ENCODE measurements around the gene CMTM8.

CMTM8 gene

GRCh38 chr3:32236377-32236776, 2.1 kb upstream of the CMTM8 start:
- Histone ChIP-seq H3K9ac (ENCODE audit: low read length) (no peak overlapping the region), H3K4me3 (ENCODE audit: low read length) (no peak overlapping the region), H3K9me3 (ENCODE audit: control insufficient read depth, low read depth, low read length) (no peaks in the 10 kb centered on the region), H3K27ac (ENCODE audit: low read length) (no peak overlapping the region), H3K36me3 (ENCODE audit: control insufficient read depth, low read depth, low read length) (no peaks in the 10 kb centered on the region), H3K27me3 (ENCODE audit: control insufficient read depth, insufficient read depth, low read length) (peaks cover 45% of the 10 kb centered on the region), H3K4me1 (ENCODE audit: control insufficient read depth, low read depth, low read length) (peaks cover 10% of the 10 kb centered on the region)

GRCh38 chr3:32237670-32238452, 619 bp upstream of the CMTM8 start:
- Histone ChIP-seq H3K4me1 (ENCODE audit: control insufficient read depth, low read depth, low read length) (peaks cover 10% of the 10 kb centered on the region), H3K9ac (ENCODE audit: low read length) (no peak overlapping the region), H3K9me3 (ENCODE audit: control insufficient read depth, low read depth, low read length) (no peaks in the 10 kb centered on the region), H3K36me3 (ENCODE audit: control insufficient read depth, low read depth, low read length) (no peaks in the 10 kb centered on the region), H3K4me3 (ENCODE audit: low read length) (peak overlapping the region; percentile 76), H3K27ac (ENCODE audit: low read length) (no peak overlapping the region), H3K27me3 (ENCODE audit: control insufficient read depth, insufficient read depth, low read length) (peaks cover 45% of the 10 kb centered on the region)

- H3K27ac ChIP-seq (ENCODE audit: low read length), result no peak overlapping the region
- peak overlapping the region; percentile 76 for H3K4me3 ChIP-seq (ENCODE audit: low read length)
- peaks cover 10% of the 10 kb centered on the region for H3K4me1 ChIP-seq (ENCODE audit: control insufficient read depth, low read depth, low read length)
- H3K9me3 ChIP-seq (ENCODE audit: control insufficient read depth, low read depth, low read length), result no peaks in the 10 kb centered on the region
- peaks cover 45% of the 10 kb centered on the region for H3K27me3 ChIP-seq (ENCODE audit: control insufficient read depth, insufficient read depth, low read length)
- no peaks in the 10 kb centered on the region for H3K36me3 ChIP-seq (ENCODE audit: control insufficient read depth, low read depth, low read length)
- no peak overlapping the region for H3K9ac ChIP-seq (ENCODE audit: low read length)
These were observed 1.1 kb downstream of the CMTM8 start for GRCh38 chr3:32239307-32240158.

- peaks cover 10% of the 10 kb centered on the region for H3K4me1 ChIP-seq (ENCODE audit: control insufficient read depth, low read depth, low read length)
- no peak overlapping the region for H3K9ac ChIP-seq (ENCODE audit: low read length)
- no peak overlapping the region for H3K27ac ChIP-seq (ENCODE audit: low read length)
- H3K27me3 ChIP-seq (ENCODE audit: control insufficient read depth, insufficient read depth, low read length), result peaks cover 45% of the 10 kb centered on the region
- no peaks in the 10 kb centered on the region for H3K36me3 ChIP-seq (ENCODE audit: control insufficient read depth, low read depth, low read length)
- H3K9me3 ChIP-seq (ENCODE audit: control insufficient read depth, low read depth, low read length), result no peaks in the 10 kb centered on the region
- H3K4me3 ChIP-seq (ENCODE audit: low read length), result peak overlapping the region; percentile 76
These were observed 1.7 kb downstream of the CMTM8 start for GRCh38 chr3:32240159-32240545.

GRCh38 chr3:32241100-32241499, 2.6 kb downstream of the CMTM8 start:
- H3K4me3 ChIP-seq (ENCODE audit: low read length), result no peak overlapping the region
- no peaks in the 10 kb centered on the region for H3K36me3 ChIP-seq (ENCODE audit: control insufficient read depth, low read depth, low read length)
- H3K9me3 ChIP-seq (ENCODE audit: control insufficient read depth, low read depth, low read length), result no peaks in the 10 kb centered on the region
- no peak overlapping the region for H3K27ac ChIP-seq (ENCODE audit: low read length)
- H3K27me3 ChIP-seq (ENCODE audit: control insufficient read depth, insufficient read depth, low read length), result peaks cover 40% of the 10 kb centered on the region
- H3K4me1 ChIP-seq (ENCODE audit: control insufficient read depth, low read depth, low read length), result peaks cover 10% of the 10 kb centered on the region
- no peak overlapping the region for H3K9ac ChIP-seq (ENCODE audit: low read length)

- Histone ChIP-seq H3K9me3 (ENCODE audit: control insufficient read depth, low read depth, low read length) (no peaks in the 10 kb centered on the region), H3K4me3 (ENCODE audit: low read length) (no peak overlapping the region), H3K27me3 (ENCODE audit: control insufficient read depth, insufficient read depth, low read length) (peaks cover 18% of the 10 kb centered on the region), H3K4me1 (ENCODE audit: control insufficient read depth, low read depth, low read length) (peaks cover 6% of the 10 kb centered on the region), H3K27ac (ENCODE audit: low read length) (no peak overlapping the region), H3K9ac (ENCODE audit: low read length) (no peak overlapping the region), H3K36me3 (ENCODE audit: control insufficient read depth, low read depth, low read length) (no peaks in the 10 kb centered on the region)
These were observed 5.0 kb downstream of the CMTM8 start for GRCh38 chr3:32243519-32243918.

GRCh38 chr3:32245200-32245599, 6.7 kb downstream of the CMTM8 start:
- Histone ChIP-seq H3K9me3 (ENCODE audit: control insufficient read depth, low read depth, low read length) (no peaks in the 10 kb centered on the region), H3K4me1 (ENCODE audit: control insufficient read depth, low read depth, low read length) (no peaks in the 10 kb centered on the region), H3K27me3 (ENCODE audit: control insufficient read depth, insufficient read depth, low read length) (peaks cover 4% of the 10 kb centered on the region), H3K27ac (ENCODE audit: low read length) (no peak overlapping the region), H3K4me3 (ENCODE audit: low read length) (no peak overlapping the region), H3K36me3 (ENCODE audit: control insufficient read depth, low read depth, low read length) (no peaks in the 10 kb centered on the region), H3K9ac (ENCODE audit: low read length) (no peak overlapping the region)

GRCh38 chr3:32246079-32246675, 7.7 kb downstream of the CMTM8 start:
- Histone ChIP-seq H3K27ac (ENCODE audit: low read length) (no peak overlapping the region), H3K27me3 (ENCODE audit: control insufficient read depth, insufficient read depth, low read length) (no peaks in the 10 kb centered on the region), H3K9me3 (ENCODE audit: control insufficient read depth, low read depth, low read length) (no peaks in the 10 kb centered on the region), H3K4me3 (ENCODE audit: low read length) (no peak overlapping the region), H3K4me1 (ENCODE audit: control insufficient read depth, low read depth, low read length) (no peaks in the 10 kb centered on the region), H3K9ac (ENCODE audit: low read length) (no peak overlapping the region), H3K36me3 (ENCODE audit: control insufficient read depth, low read depth, low read length) (no peaks in the 10 kb centered on the region)

- no peak overlapping the region for H3K4me3 ChIP-seq (ENCODE audit: low read length)
- H3K36me3 ChIP-seq (ENCODE audit: control insufficient read depth, low read depth, low read length), result no peaks in the 10 kb centered on the region
- no peaks in the 10 kb centered on the region for H3K4me1 ChIP-seq (ENCODE audit: control insufficient read depth, low read depth, low read length)
- no peaks in the 10 kb centered on the region for H3K27me3 ChIP-seq (ENCODE audit: control insufficient read depth, insufficient read depth, low read length)
- H3K9ac ChIP-seq (ENCODE audit: low read length), result no peak overlapping the region
- H3K9me3 ChIP-seq (ENCODE audit: control insufficient read depth, low read depth, low read length), result no peaks in the 10 kb centered on the region
- H3K27ac ChIP-seq (ENCODE audit: low read length), result no peak overlapping the region
These were observed 10.8 kb downstream of the CMTM8 start for GRCh38 chr3:32249184-32249782.

- Histone ChIP-seq H3K36me3 (ENCODE audit: control insufficient read depth, low read depth, low read length) (no peaks in the 10 kb centered on the region), H3K9ac (ENCODE audit: low read length) (no peak overlapping the region), H3K4me3 (ENCODE audit: low read length) (no peak overlapping the region), H3K9me3 (ENCODE audit: control insufficient read depth, low read depth, low read length) (no peaks in the 10 kb centered on the region), H3K27ac (ENCODE audit: low read length) (no peak overlapping the region), H3K4me1 (ENCODE audit: control insufficient read depth, low read depth, low read length) (no peaks in the 10 kb centered on the region), H3K27me3 (ENCODE audit: control insufficient read depth, insufficient read depth, low read length) (no peaks in the 10 kb centered on the region)
These were observed 15.8 kb downstream of the CMTM8 start for GRCh38 chr3:32254268-32254667.

- Histone ChIP-seq H3K4me1 (ENCODE audit: control insufficient read depth, low read depth, low read length) (no peaks in the 10 kb centered on the region), H3K9ac (ENCODE audit: low read length) (no peak overlapping the region), H3K27me3 (ENCODE audit: control insufficient read depth, insufficient read depth, low read length) (no peaks in the 10 kb centered on the region), H3K27ac (ENCODE audit: low read length) (no peak overlapping the region), H3K4me3 (ENCODE audit: low read length) (no peak overlapping the region), H3K9me3 (ENCODE audit: control insufficient read depth, low read depth, low read length) (no peaks in the 10 kb centered on the region), H3K36me3 (ENCODE audit: control insufficient read depth, low read depth, low read length) (no peaks in the 10 kb centered on the region)
These were observed 16.9 kb downstream of the CMTM8 start for GRCh38 chr3:32255345-32255744.
